Activated CD4-positive, alpha-beta memory T cell treated with anti-CD3 and anti-CD28 coated beads for 36 hours (primary cell): ENCODE data around the gene CTNNA2. TPM values are rescaled to one million over a fixed set of nuclear protein-coding genes. Genes with fewer than 3 reads are reported as not detected.

Experiments used
- CTCF ChIA-PET: fragments of 350-600 bp; sonication (Branson Sonifier 250); formaldehyde crosslinking; loops from one replicate; lab custom pipeline; 2021; ENCODE audit warnings: antibody characterized with exemption, inconsistent platforms; lab: Charles Lee
- POLR2A ChIA-PET: fragments of 350-600 bp; sonication (Branson Sonifier 250); formaldehyde crosslinking; loops from one replicate; lab custom pipeline; 2021; ENCODE audit warnings: antibody characterized with exemption; lab: Charles Lee
- DNase-seq: peaks from one replicate; pipeline ENCODE4 v3.0.0-alpha.2; 2020
- H3K27ac Mint-ChIP-seq: one replicate; pipeline ENCODE4 v1.8.0; 2021; ENCODE audit warnings: mixed read lengths
- H3K27me3 Mint-ChIP-seq: one replicate; pipeline ENCODE4 v1.8.0; 2021; ENCODE audit warnings: mixed read lengths
- H3K36me3 Mint-ChIP-seq: one replicate; pipeline ENCODE4 v1.8.0; 2021; ENCODE audit warnings: mixed read lengths
- H3K4me1 Mint-ChIP-seq: one replicate; pipeline ENCODE4 v1.8.0; 2021; ENCODE audit warnings: low read depth, mixed read lengths
- H3K4me3 Mint-ChIP-seq: one replicate; pipeline ENCODE4 v1.8.0; 2021; ENCODE audit warnings: mild to moderate bottlenecking, mixed read lengths
- H3K9me3 Mint-ChIP-seq: one replicate; pipeline ENCODE4 v1.8.0; 2021; ENCODE audit warnings: mixed read lengths
- intact Hi-C: fragments of 100-400 bp; cut with micrococcal nuclease; formaldehyde crosslinking; loops from one replicate; pipeline ENCODE4 v1.15.1; 2023
- total RNA-seq, 2 experiments: library from RNA; stranded (reverse); gene quantifications; one replicate each; pipeline ENCODE4 v1.2.3, GENCODE V29; 2021

Gene CTNNA2
- total RNA-seq, 2 experiments from 2014 or later = not detected

GRCh38 chr2:79576451-79576850, 63.6 kb downstream of the CTNNA2 start:
- Mint-ChIP-seq H3K36me3 (no peaks in the 10 kb centered on the region), H3K4me1 (no peaks in the 10 kb centered on the region), H3K4me3 (no peak overlapping the region), H3K27me3 (no peaks in the 10 kb centered on the region), H3K9me3 (peaks cover 19% of the 10 kb centered on the region), H3K27ac (no peak overlapping the region)
- no peak for DNase-seq
- ChIA-PET CTCF (no interaction called here), POLR2A (no interaction called here)
- intact Hi-C loops = no loop called here

GRCh38 chr2:79578952-79579351, 66.1 kb downstream of the CTNNA2 start:
- Mint-ChIP-seq H3K4me3 (no peak overlapping the region), H3K36me3 (no peaks in the 10 kb centered on the region), H3K9me3 (peaks cover 16% of the 10 kb centered on the region), H3K27ac (no peak overlapping the region), H3K4me1 (no peaks in the 10 kb centered on the region), H3K27me3 (no peaks in the 10 kb centered on the region)
- POLR2A ChIA-PET = interaction anchor here (0.6 kb wide), 1 partner anchor 51 kb away, joined by 4 read pairs; no protein-coding TSS in a partner anchor
- DNase-seq = no peak
- intact Hi-C loops = no loop called here
- CTCF ChIA-PET = no interaction called here

DNA sequence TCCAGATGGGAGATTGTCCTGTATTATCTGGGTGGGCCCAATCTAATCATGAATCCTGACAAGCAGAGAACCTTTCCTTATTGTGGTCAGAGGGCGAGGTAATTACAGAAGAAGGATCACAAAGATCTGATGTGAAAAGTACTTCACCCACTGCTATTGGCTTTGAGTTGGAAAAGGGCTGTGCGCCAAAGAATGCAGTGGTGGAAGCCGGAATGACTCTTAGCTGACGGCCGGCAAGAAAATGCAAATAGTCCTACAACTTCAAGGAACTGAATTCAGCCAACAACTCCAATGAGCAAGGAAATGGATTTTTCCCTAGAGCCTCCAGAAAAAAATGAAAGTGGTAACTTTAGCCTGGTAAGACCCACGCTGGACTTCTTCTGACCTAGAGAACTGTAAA, 67.3 kb downstream of the CTNNA2 start:
- Mint-ChIP-seq H3K27me3 (no peaks in the 10 kb centered on the region), H3K4me3 (no peak overlapping the region), H3K4me1 (no peaks in the 10 kb centered on the region), H3K9me3 (peaks cover 13% of the 10 kb centered on the region), H3K36me3 (no peaks in the 10 kb centered on the region), H3K27ac (no peak overlapping the region)
- intact Hi-C loops = no loop called here
- ChIA-PET CTCF (no interaction called here), POLR2A (no interaction called here)
- no peak for DNase-seq

- DNase-seq = no peak
- Mint-ChIP-seq H3K4me3 (no peak overlapping the region), H3K27ac (no peak overlapping the region), H3K9me3 (peaks cover 21% of the 10 kb centered on the region), H3K27me3 (no peaks in the 10 kb centered on the region), H3K36me3 (no peaks in the 10 kb centered on the region), H3K4me1 (no peaks in the 10 kb centered on the region)
- ChIA-PET POLR2A (no interaction called here), CTCF (no interaction called here)
- intact Hi-C loops = no loop called here
Observed at GRCh38 chr2:79585701-79586433, 73.0 kb downstream of the CTNNA2 start.

- Mint-ChIP-seq H3K4me3 (no peak overlapping the region), H3K36me3 (no peaks in the 10 kb centered on the region), H3K27me3 (no peaks in the 10 kb centered on the region), H3K27ac (no peak overlapping the region), H3K9me3 (peaks cover 18% of the 10 kb centered on the region), H3K4me1 (no peaks in the 10 kb centered on the region)
- intact Hi-C loops = no loop called here
- ChIA-PET POLR2A (no interaction called here), CTCF (no interaction called here)
- DNase-seq = no peak
Observed at GRCh38 chr2:79591281-79591680, 78.4 kb downstream of the CTNNA2 start.

DNA sequence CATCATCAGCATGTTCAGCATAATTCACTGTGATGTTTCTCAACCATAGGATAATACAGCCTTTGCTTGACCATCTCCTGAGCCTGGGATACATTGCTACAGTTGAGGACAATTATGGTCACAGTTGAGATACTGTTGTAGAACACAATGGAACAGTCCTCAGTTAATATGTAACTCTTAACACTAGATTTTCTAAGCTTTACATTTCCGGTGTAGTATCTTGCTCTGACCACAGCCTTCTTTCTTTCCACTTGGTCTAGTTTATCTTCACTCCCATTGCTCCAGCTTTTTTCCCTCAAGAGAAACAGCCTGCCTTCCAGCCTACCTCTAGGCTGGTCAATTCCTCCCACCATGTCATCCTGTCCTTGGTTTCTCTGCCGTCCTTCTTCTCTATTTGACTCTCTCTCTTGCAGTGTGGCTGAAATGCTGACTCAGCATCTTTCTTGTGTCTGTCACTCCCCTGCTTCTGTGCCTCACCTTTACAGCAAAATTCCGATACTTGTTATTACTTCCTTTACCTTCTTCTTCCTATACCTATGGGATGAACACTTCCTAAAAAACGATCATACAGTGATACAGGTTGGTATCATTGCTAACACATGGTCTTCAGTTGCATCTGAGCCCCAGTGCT, 80.5 kb downstream of the CTNNA2 start:
- Mint-ChIP-seq H3K9me3 (peaks cover 14% of the 10 kb centered on the region), H3K27me3 (no peaks in the 10 kb centered on the region), H3K4me3 (no peak overlapping the region), H3K36me3 (no peaks in the 10 kb centered on the region), H3K27ac (no peak overlapping the region), H3K4me1 (no peaks in the 10 kb centered on the region)
- intact Hi-C loops = no loop called here
- no peak for DNase-seq
- POLR2A ChIA-PET = no interaction called here
- CTCF ChIA-PET = no interaction called here

GRCh38 chr2:79596403-79596802, 83.6 kb downstream of the CTNNA2 start:
- intact Hi-C loops = no loop called here
- H3K4me1 Mint-ChIP-seq = no peaks in the 10 kb centered on the region
- no peak overlapping the region for H3K4me3 Mint-ChIP-seq
- no peak for DNase-seq
- ChIA-PET CTCF (no interaction called here), POLR2A (no interaction called here)
- H3K27ac Mint-ChIP-seq = no peak overlapping the region
- H3K36me3 Mint-ChIP-seq = no peaks in the 10 kb centered on the region
- no peaks in the 10 kb centered on the region for H3K27me3 Mint-ChIP-seq
- H3K9me3 Mint-ChIP-seq = peaks cover 9% of the 10 kb centered on the region

DNA sequence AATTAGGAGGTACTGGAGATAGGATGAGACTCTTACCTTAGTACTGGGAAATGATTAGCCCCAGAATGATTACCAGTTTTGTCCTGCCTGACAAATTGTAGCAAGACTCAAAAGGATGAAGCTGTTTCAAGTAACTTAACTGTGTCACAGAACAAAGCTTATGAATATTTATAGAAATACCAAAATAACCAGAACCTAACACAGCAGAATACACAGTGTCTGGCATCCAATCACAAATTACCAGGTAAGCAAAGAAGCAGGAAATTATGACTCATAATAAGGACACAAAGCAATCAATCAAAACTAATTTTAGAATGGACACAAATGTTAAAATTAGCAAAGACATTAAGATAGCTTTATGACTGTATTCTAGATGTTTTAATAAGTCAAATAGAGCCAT, 91.9 kb downstream of the CTNNA2 start:
- POLR2A ChIA-PET = no interaction called here
- Mint-ChIP-seq H3K36me3 (no peaks in the 10 kb centered on the region), H3K4me3 (no peak overlapping the region), H3K9me3 (peaks cover 9% of the 10 kb centered on the region), H3K27ac (no peak overlapping the region), H3K27me3 (no peaks in the 10 kb centered on the region), H3K4me1 (no peaks in the 10 kb centered on the region)
- intact Hi-C loops = no loop called here
- no peak for DNase-seq
- CTCF ChIA-PET = no interaction called here

DNA sequence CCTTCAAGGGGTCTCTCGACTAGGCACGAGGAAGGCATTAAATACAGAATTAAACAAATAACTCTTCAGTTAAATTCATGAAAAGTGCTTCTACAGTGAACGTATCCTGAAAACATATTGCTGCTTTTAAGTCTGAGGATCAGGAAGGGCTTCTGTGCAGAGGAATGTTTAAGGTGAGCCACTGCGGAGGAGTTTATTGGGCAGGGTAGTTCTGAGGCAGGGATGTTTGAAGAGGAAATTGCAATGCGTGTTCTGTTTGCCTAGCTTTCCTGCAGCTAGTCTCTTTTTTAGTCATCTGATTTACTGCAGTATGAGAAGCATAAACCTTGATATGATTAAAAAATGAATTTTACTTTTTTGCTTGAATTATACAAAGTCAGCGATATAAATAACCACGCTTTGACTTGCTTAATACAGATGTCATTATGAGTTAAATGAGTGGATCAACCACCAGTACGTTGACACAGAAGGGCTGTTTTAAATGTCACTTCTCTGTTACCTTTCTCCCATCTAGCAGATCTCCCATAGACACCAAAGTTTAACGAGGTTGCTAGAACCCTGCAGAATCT, 98.7 kb downstream of the CTNNA2 start:
- Mint-ChIP-seq H3K27me3 (no peaks in the 10 kb centered on the region), H3K36me3 (no peaks in the 10 kb centered on the region), H3K9me3 (peaks cover 11% of the 10 kb centered on the region), H3K4me3 (no peak overlapping the region), H3K4me1 (no peaks in the 10 kb centered on the region), H3K27ac (no peak overlapping the region)
- intact Hi-C loops = no loop called here
- ChIA-PET CTCF (no interaction called here), POLR2A (no interaction called here)
- DNase-seq = no peak

GRCh38 chr2:79612999-79613398, 100.1 kb downstream of the CTNNA2 start:
- no peaks in the 10 kb centered on the region for H3K27me3 Mint-ChIP-seq
- no peak overlapping the region for H3K27ac Mint-ChIP-seq
- ChIA-PET POLR2A (no interaction called here), CTCF (no interaction called here)
- intact Hi-C loops = no loop called here
- no peak for DNase-seq
- no peak overlapping the region for H3K4me3 Mint-ChIP-seq
- H3K4me1 Mint-ChIP-seq = no peaks in the 10 kb centered on the region
- H3K36me3 Mint-ChIP-seq = no peaks in the 10 kb centered on the region
- peaks cover 17% of the 10 kb centered on the region for H3K9me3 Mint-ChIP-seq

- no peak overlapping the region for H3K27ac Mint-ChIP-seq
- no peak for DNase-seq
- CTCF ChIA-PET = no interaction called here
- H3K4me1 Mint-ChIP-seq = no peaks in the 10 kb centered on the region
- H3K36me3 Mint-ChIP-seq = no peaks in the 10 kb centered on the region
- no peak overlapping the region for H3K4me3 Mint-ChIP-seq
- POLR2A ChIA-PET = no interaction called here
- intact Hi-C loops = no loop called here
- no peaks in the 10 kb centered on the region for H3K27me3 Mint-ChIP-seq
- H3K9me3 Mint-ChIP-seq = peaks cover 16% of the 10 kb centered on the region
Observed at GRCh38 chr2:79619442-79619841, 106.6 kb downstream of the CTNNA2 start.

GRCh38 chr2:79619976-79620375, 107.1 kb downstream of the CTNNA2 start:
- Mint-ChIP-seq H3K4me3 (no peak overlapping the region), H3K27ac (no peak overlapping the region), H3K27me3 (no peaks in the 10 kb centered on the region), H3K9me3 (peaks cover 16% of the 10 kb centered on the region), H3K4me1 (no peaks in the 10 kb centered on the region), H3K36me3 (no peaks in the 10 kb centered on the region)
- ChIA-PET POLR2A (no interaction called here), CTCF (no interaction called here)
- DNase-seq = no peak
- intact Hi-C loops = no loop called here

GRCh38 chr2:79620679-79621078, 107.8 kb downstream of the CTNNA2 start:
- intact Hi-C loops = no loop called here
- Mint-ChIP-seq H3K27me3 (no peaks in the 10 kb centered on the region), H3K27ac (no peak overlapping the region), H3K36me3 (no peaks in the 10 kb centered on the region), H3K4me1 (no peaks in the 10 kb centered on the region), H3K4me3 (no peak overlapping the region), H3K9me3 (peaks cover 14% of the 10 kb centered on the region)
- DNase-seq = no peak
- CTCF ChIA-PET = no interaction called here
- POLR2A ChIA-PET = no interaction called here
